Measurements from ENCODE around the gene IL25.

Gene IL25

GRCh38 chr14:23401291-23401690, 28.7 kb downstream of the IL25 start:
- no peak overlapping the region for H3K27ac ChIP-seq (ENCODE audit: low read depth, low read length)
- no peak overlapping the region for H3K4me3 ChIP-seq (ENCODE audit: low read depth in 1 of 2, low read length in 2 of 2)
- H3K9me3 ChIP-seq (ENCODE audit: control insufficient read depth in 1 of 2, low read length in 2 of 2) = no peaks in the 10 kb centered on the region
- H3K9ac ChIP-seq (ENCODE audit: low read depth in 1 of 2, low read length in 2 of 2) = no peak overlapping the region
- H3K4me1 ChIP-seq (ENCODE audit: control insufficient read depth in 1 of 2, insufficient read depth in 2 of 2, low read length in 2 of 2) = no peaks in the 10 kb centered on the region
- peaks cover 0 to 8% of the 10 kb centered on the region in 2 donors for H3K27me3 ChIP-seq (ENCODE audit: control insufficient read depth in 1 of 2, insufficient read depth in 2 of 2, low read length in 2 of 2)
- no peaks in the 10 kb centered on the region for H3K36me3 ChIP-seq (ENCODE audit: control insufficient read depth in 1 of 2, insufficient read depth in 2 of 2, low read length in 2 of 2)

GRCh38 chr14:23402296-23403138, 29.9 kb downstream of the IL25 start:
- Histone ChIP-seq H3K4me3 (ENCODE audit: low read depth in 1 of 2, low read length in 2 of 2) (no peak overlapping the region), H3K27me3 (ENCODE audit: control insufficient read depth in 1 of 2, insufficient read depth in 2 of 2, low read length in 2 of 2) (peaks cover 0 to 8% of the 10 kb centered on the region in 2 donors), H3K27ac (ENCODE audit: low read depth, low read length) (no peak overlapping the region)

GRCh38 chr14:23403139-23403438, 30.5 kb downstream of the IL25 start:
- H3K9ac ChIP-seq (ENCODE audit: low read depth in 1 of 2, low read length in 2 of 2) = no peak overlapping the region
- no peak overlapping the region for H3K27ac ChIP-seq (ENCODE audit: low read depth, low read length)
- peaks cover 0 to 8% of the 10 kb centered on the region in 2 donors for H3K27me3 ChIP-seq (ENCODE audit: control insufficient read depth in 1 of 2, insufficient read depth in 2 of 2, low read length in 2 of 2)
- H3K4me3 ChIP-seq (ENCODE audit: low read depth in 1 of 2, low read length in 2 of 2) = no peak overlapping the region
- H3K9me3 ChIP-seq (ENCODE audit: control insufficient read depth in 1 of 2, low read length in 2 of 2) = no peaks in the 10 kb centered on the region
- no peaks in the 10 kb centered on the region for H3K36me3 ChIP-seq (ENCODE audit: control insufficient read depth in 1 of 2, insufficient read depth in 2 of 2, low read length in 2 of 2)
- H3K4me1 ChIP-seq (ENCODE audit: control insufficient read depth in 1 of 2, insufficient read depth in 2 of 2, low read length in 2 of 2) = no peaks in the 10 kb centered on the region

More at GRCh38 chr14:23402296-23403138, 29.9 kb downstream of the IL25 start:
- Histone ChIP-seq H3K9me3 (ENCODE audit: control insufficient read depth in 1 of 2, low read length in 2 of 2) (no peaks in the 10 kb centered on the region), H3K9ac (ENCODE audit: low read depth in 1 of 2, low read length in 2 of 2) (no peak overlapping the region), H3K36me3 (ENCODE audit: control insufficient read depth in 1 of 2, insufficient read depth in 2 of 2, low read length in 2 of 2) (no peaks in the 10 kb centered on the region), H3K4me1 (ENCODE audit: control insufficient read depth in 1 of 2, insufficient read depth in 2 of 2, low read length in 2 of 2) (no peaks in the 10 kb centered on the region)

DNA sequence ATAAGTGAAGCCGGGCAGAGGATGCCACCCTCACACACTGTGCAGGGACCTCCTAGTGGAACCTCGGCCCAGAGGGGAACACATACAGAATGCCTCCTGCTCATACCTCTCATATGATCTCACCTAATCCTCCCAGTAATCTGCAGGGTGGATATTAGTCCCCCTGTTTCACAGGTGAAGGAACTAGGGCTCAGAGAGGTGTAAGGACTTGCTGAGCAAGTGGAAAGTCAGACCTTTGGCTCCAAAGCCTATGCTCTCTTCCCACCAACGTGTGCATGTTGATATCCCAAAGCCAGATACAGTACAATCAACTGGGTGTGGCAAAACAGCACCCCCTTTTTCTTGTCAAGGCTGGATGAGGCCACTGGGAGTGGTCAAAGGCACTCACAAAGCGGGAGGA, 31.3 kb downstream of the IL25 start:
- H3K4me1 ChIP-seq (ENCODE audit: control insufficient read depth in 1 of 2, insufficient read depth in 2 of 2, low read length in 2 of 2) = no peaks in the 10 kb centered on the region
- no peaks in the 10 kb centered on the region for H3K36me3 ChIP-seq (ENCODE audit: control insufficient read depth in 1 of 2, insufficient read depth in 2 of 2, low read length in 2 of 2)
- no peak overlapping the region for H3K4me3 ChIP-seq (ENCODE audit: low read depth in 1 of 2, low read length in 2 of 2)
- no peak overlapping the region for H3K27ac ChIP-seq (ENCODE audit: low read depth, low read length)
- H3K27me3 ChIP-seq (ENCODE audit: control insufficient read depth in 1 of 2, insufficient read depth in 2 of 2, low read length in 2 of 2) = peaks cover 0 to 8% of the 10 kb centered on the region in 2 donors
- no peaks in the 10 kb centered on the region for H3K9me3 ChIP-seq (ENCODE audit: control insufficient read depth in 1 of 2, low read length in 2 of 2)
- H3K9ac ChIP-seq (ENCODE audit: low read depth in 1 of 2, low read length in 2 of 2) = no peak overlapping the region

- no peak overlapping the region for H3K9ac ChIP-seq (ENCODE audit: low read depth in 1 of 2, low read length in 2 of 2)
- H3K4me1 ChIP-seq (ENCODE audit: control insufficient read depth in 1 of 2, insufficient read depth in 2 of 2, low read length in 2 of 2) = no peaks in the 10 kb centered on the region
- peaks cover 0 to 8% of the 10 kb centered on the region in 2 donors for H3K27me3 ChIP-seq (ENCODE audit: control insufficient read depth in 1 of 2, insufficient read depth in 2 of 2, low read length in 2 of 2)
- H3K9me3 ChIP-seq (ENCODE audit: control insufficient read depth in 1 of 2, low read length in 2 of 2) = no peaks in the 10 kb centered on the region
- no peak overlapping the region for H3K27ac ChIP-seq (ENCODE audit: low read depth, low read length)
- no peak overlapping the region for H3K4me3 ChIP-seq (ENCODE audit: low read depth in 1 of 2, low read length in 2 of 2)
- no peaks in the 10 kb centered on the region for H3K36me3 ChIP-seq (ENCODE audit: control insufficient read depth in 1 of 2, insufficient read depth in 2 of 2, low read length in 2 of 2)
Observed at GRCh38 chr14:23404331-23404900, 31.8 kb downstream of the IL25 start.

- Histone ChIP-seq H3K4me3 (ENCODE audit: low read depth in 1 of 2, low read length in 2 of 2) (no peak overlapping the region), H3K36me3 (ENCODE audit: control insufficient read depth in 1 of 2, insufficient read depth in 2 of 2, low read length in 2 of 2) (no peaks in the 10 kb centered on the region), H3K9ac (ENCODE audit: low read depth in 1 of 2, low read length in 2 of 2) (no peak overlapping the region), H3K27ac (ENCODE audit: low read depth, low read length) (no peak overlapping the region), H3K27me3 (ENCODE audit: control insufficient read depth in 1 of 2, insufficient read depth in 2 of 2, low read length in 2 of 2) (peaks cover 0 to 8% of the 10 kb centered on the region in 2 donors), H3K9me3 (ENCODE audit: control insufficient read depth in 1 of 2, low read length in 2 of 2) (no peaks in the 10 kb centered on the region), H3K4me1 (ENCODE audit: control insufficient read depth in 1 of 2, insufficient read depth in 2 of 2, low read length in 2 of 2) (no peaks in the 10 kb centered on the region)
Observed at GRCh38 chr14:23405096-23405495, 32.5 kb downstream of the IL25 start.

GRCh38 chr14:23405516-23406025, 33.0 kb downstream of the IL25 start:
- H3K9me3 ChIP-seq (ENCODE audit: control insufficient read depth in 1 of 2, low read length in 2 of 2) = no peaks in the 10 kb centered on the region
- no peaks in the 10 kb centered on the region for H3K36me3 ChIP-seq (ENCODE audit: control insufficient read depth in 1 of 2, insufficient read depth in 2 of 2, low read length in 2 of 2)
- no peaks in the 10 kb centered on the region for H3K4me1 ChIP-seq (ENCODE audit: control insufficient read depth in 1 of 2, insufficient read depth in 2 of 2, low read length in 2 of 2)
- H3K4me3 ChIP-seq (ENCODE audit: low read depth in 1 of 2, low read length in 2 of 2) = no peak overlapping the region
- no peak overlapping the region for H3K9ac ChIP-seq (ENCODE audit: low read depth in 1 of 2, low read length in 2 of 2)
- no peak overlapping the region for H3K27ac ChIP-seq (ENCODE audit: low read depth, low read length)
- peaks cover 0 to 8% of the 10 kb centered on the region in 2 donors for H3K27me3 ChIP-seq (ENCODE audit: control insufficient read depth in 1 of 2, insufficient read depth in 2 of 2, low read length in 2 of 2)

- no peak overlapping the region for H3K9ac ChIP-seq (ENCODE audit: low read depth in 1 of 2, low read length in 2 of 2)
- no peak overlapping the region for H3K27ac ChIP-seq (ENCODE audit: low read depth, low read length)
- H3K27me3 ChIP-seq (ENCODE audit: control insufficient read depth in 1 of 2, insufficient read depth in 2 of 2, low read length in 2 of 2) = peaks cover 0 to 8% of the 10 kb centered on the region in 2 donors
- H3K4me3 ChIP-seq (ENCODE audit: low read depth in 1 of 2, low read length in 2 of 2) = no peak overlapping the region
- H3K4me1 ChIP-seq (ENCODE audit: control insufficient read depth in 1 of 2, insufficient read depth in 2 of 2, low read length in 2 of 2) = no peaks in the 10 kb centered on the region
- no peaks in the 10 kb centered on the region for H3K36me3 ChIP-seq (ENCODE audit: control insufficient read depth in 1 of 2, insufficient read depth in 2 of 2, low read length in 2 of 2)
- no peaks in the 10 kb centered on the region for H3K9me3 ChIP-seq (ENCODE audit: control insufficient read depth in 1 of 2, low read length in 2 of 2)
Observed at GRCh38 chr14:23406244-23406643, 33.6 kb downstream of the IL25 start.

DNA sequence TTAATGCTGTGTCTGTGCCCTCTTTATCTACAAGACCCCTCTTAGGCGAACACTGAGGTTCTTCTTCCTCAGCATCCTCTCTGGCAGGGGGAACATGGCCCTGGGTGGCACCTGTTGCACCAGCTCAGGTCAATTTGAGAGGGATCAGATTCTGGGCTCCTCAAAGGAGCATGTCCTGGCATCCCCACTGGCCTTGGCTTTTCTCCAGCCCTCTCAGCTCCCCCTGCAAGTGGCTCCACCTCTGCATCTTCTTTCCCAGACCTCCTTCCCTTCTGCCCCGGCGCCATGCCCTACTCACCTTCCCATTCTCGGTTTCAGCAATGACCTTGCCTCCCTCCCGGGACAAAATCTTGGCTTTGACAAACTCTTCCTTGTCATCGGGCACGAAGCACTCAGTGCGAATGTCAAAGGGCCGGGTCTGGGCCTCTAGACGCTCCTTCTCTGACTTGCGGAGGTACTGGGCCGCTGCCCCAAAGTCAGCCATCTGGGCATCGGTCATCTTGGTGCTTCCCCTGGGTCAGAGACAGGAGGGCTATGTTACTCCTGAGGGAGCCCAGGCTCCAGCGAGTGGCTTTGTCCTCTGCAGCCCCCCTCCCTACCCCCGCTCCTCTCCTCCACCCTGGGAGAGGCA, 34.2 kb downstream of the IL25 start:
- H3K4me3 ChIP-seq (ENCODE audit: low read depth in 1 of 2, low read length in 2 of 2) = no peak overlapping the region
- H3K4me1 ChIP-seq (ENCODE audit: control insufficient read depth in 1 of 2, insufficient read depth in 2 of 2, low read length in 2 of 2) = peaks cover 0 to under 1% of the 10 kb centered on the region in 2 donors
- no peak overlapping the region for H3K27ac ChIP-seq (ENCODE audit: low read depth, low read length)
- H3K9me3 ChIP-seq (ENCODE audit: control insufficient read depth in 1 of 2, low read length in 2 of 2) = no peaks in the 10 kb centered on the region
- peaks cover 0 to 12% of the 10 kb centered on the region in 2 donors for H3K27me3 ChIP-seq (ENCODE audit: control insufficient read depth in 1 of 2, insufficient read depth in 2 of 2, low read length in 2 of 2)
- H3K36me3 ChIP-seq (ENCODE audit: control insufficient read depth in 1 of 2, insufficient read depth in 2 of 2, low read length in 2 of 2) = no peaks in the 10 kb centered on the region
- no peak overlapping the region for H3K9ac ChIP-seq (ENCODE audit: low read depth in 1 of 2, low read length in 2 of 2)
